OCI-LY7 (cell line): ENCODE measurements around the gene MSLN. TPM values are rescaled to one million over a fixed set of nuclear protein-coding genes. Genes with fewer than 3 reads are reported as not detected.

Experiments used
- BruUV-seq: library from RNA; stranded (reverse); fragments of 400-500 nt; replicated peaks from 2 replicates; lab custom pipeline; 2021; lab: Mats Ljungman, UMichigan
- CTCF ChIA-PET: fragments of 300-600 bp; sonication (Branson Sonifier 250); formaldehyde crosslinking; loops from one replicate; lab custom pipeline; 2022; ENCODE audit warnings: antibody characterized with exemption; ENCODE audit not compliant: unreplicated experiment; lab: Charles Lee
- POLR2A ChIA-PET: fragments of 300-600 bp; sonication (Branson Sonifier 250); formaldehyde crosslinking; loops from one replicate; lab custom pipeline; 2022; ENCODE audit warnings: antibody characterized with exemption; lab: Charles Lee
- DNase-seq: peaks from one replicate; pipeline ENCODE4 v3.0.0-alpha.2; 2015; ENCODE audit warnings: low spot score
- H2AFZ ChIP-seq: fragments of 200-600 bp; sonication (generic), shearing (Covaris generic); 2 replicates; pipeline ENCODE4 v1.6.1; 2014; ENCODE audit warnings: mild to moderate bottlenecking, antibody characterized with exemption, low read length, moderate library complexity
- H3K27ac ChIP-seq: fragments of 200-600 bp; sonication (generic); 2 replicates; pipeline ENCODE4 v1.5.1; 2014; ENCODE audit warnings: mixed run types, low read depth, mild to moderate bottlenecking, moderate library complexity, low read length, inconsistent platforms; ENCODE audit not compliant: poor library complexity, severe bottlenecking
- H3K36me3 ChIP-seq: fragments of 200-600 bp; sonication (generic); 2 replicates; pipeline ENCODE4 v1.6.1; 2014; ENCODE audit warnings: mild to moderate bottlenecking, antibody characterized with exemption, low read length, moderate library complexity, mixed read lengths; ENCODE audit not compliant: insufficient read depth
- H3K4me1 ChIP-seq: fragments of 200-600 bp; sonication (generic); 2 replicates; pipeline ENCODE4 v1.5.1; 2014; ENCODE audit warnings: mild to moderate bottlenecking, low read length; ENCODE audit not compliant: insufficient read depth, poor library complexity, severe bottlenecking
- H3K4me2 ChIP-seq: fragments of 200-600 bp; sonication (generic); 2 replicates; pipeline ENCODE4 v1.6.1; 2014; ENCODE audit warnings: mild to moderate bottlenecking, low read length
- H3K4me3 ChIP-seq: fragments of 200-600 bp; sonication (generic); 2 replicates; pipeline ENCODE4 v1.5.1; 2014; ENCODE audit warnings: mild to moderate bottlenecking, low read depth, low read length; ENCODE audit not compliant: poor library complexity, severe bottlenecking
- H3K79me2 ChIP-seq: fragments of 200-600 bp; sonication (generic); 2 replicates; pipeline ENCODE4 v1.6.1; 2016; ENCODE audit warnings: low read depth, mild to moderate bottlenecking, low read length, moderate library complexity, mixed read lengths; ENCODE audit not compliant: insufficient read depth
- H3K9me2 ChIP-seq: fragments of 200-600 bp; sonication (generic); 2 replicates; pipeline ENCODE4 v1.6.1; 2016; ENCODE audit warnings: mild to moderate bottlenecking, low read length, mixed read lengths; ENCODE audit not compliant: insufficient read depth
- H3K9me3 ChIP-seq: fragments of 200-600 bp; sonication (generic); 2 replicates; pipeline ENCODE4 v1.6.1; 2014; ENCODE audit warnings: mild to moderate bottlenecking, mixed run types, low read length, mixed read lengths
- H4K20me1 ChIP-seq: fragments of 200-600 bp; sonication (generic); 2 replicates; pipeline ENCODE4 v1.6.1; 2014; ENCODE audit warnings: mild to moderate bottlenecking, antibody characterized with exemption, low read length, moderate library complexity, mixed read lengths; ENCODE audit not compliant: insufficient read depth
- EZH2phosphoT487 ChIP-seq: fragments of 200-600 bp; sonication (generic); IDR thresholded peaks from 2 replicates; pipeline ENCODE4 v1.6.1; 2018; ENCODE audit warnings: low read depth, borderline replicate concordance, mild to moderate bottlenecking, mixed run types, antibody characterized with exemption, low read length, moderate library complexity, mixed read lengths
- intact Hi-C: fragments of 100-400 bp; cut with micrococcal nuclease; formaldehyde crosslinking; loops from one replicate; pipeline ENCODE4 v1.10.0; 2022; ENCODE audit not compliant: unreplicated experiment
- total RNA-seq, 2 experiments: library from RNA; depleted of rRNA in 1 of 2; stranded (reverse); fragments of >200 nt in 1 of 2; shearing (Covaris generic) in 1 of 2; gene quantifications; 2 replicates each; pipeline ENCODE4 v1.2.3, GENCODE V29; 2014 to 2022
- TF ChIP-seq, protein P1 (sequence below): fragments of 200-600 bp; sonication (generic); conservative IDR thresholded peaks from 2 replicates; pipeline ENCODE4 v1.5.1; 2014; ENCODE audit warnings: mild to moderate bottlenecking, antibody characterized with exemption, low read length, moderate library complexity, mixed read lengths

MSLN gene
- total RNA-seq, 2 experiments from 2014 or later: 0.13 to 0.44 TPM

GRCh38 chr16:714079-714478, 46.5 kb upstream of the MSLN start:
- CTCF ChIA-PET: no interaction called here
- no peaks in the 10 kb centered on the region for H3K9me2 ChIP-seq
- no peak overlapping the region for H3K4me3 ChIP-seq
- no peak overlapping the region for H3K27ac ChIP-seq
- BruUV-seq: no TSS peak
- H3K9me3 ChIP-seq: no peaks in the 10 kb centered on the region
- no peaks in the 10 kb centered on the region for H3K36me3 ChIP-seq
- no peak overlapping the region for H2AFZ ChIP-seq
- DNase-seq: no peak
- intact Hi-C loops: no loop called here
- H3K79me2 ChIP-seq: no peaks in the 10 kb centered on the region
- TF ChIP-seq, protein P1, sequence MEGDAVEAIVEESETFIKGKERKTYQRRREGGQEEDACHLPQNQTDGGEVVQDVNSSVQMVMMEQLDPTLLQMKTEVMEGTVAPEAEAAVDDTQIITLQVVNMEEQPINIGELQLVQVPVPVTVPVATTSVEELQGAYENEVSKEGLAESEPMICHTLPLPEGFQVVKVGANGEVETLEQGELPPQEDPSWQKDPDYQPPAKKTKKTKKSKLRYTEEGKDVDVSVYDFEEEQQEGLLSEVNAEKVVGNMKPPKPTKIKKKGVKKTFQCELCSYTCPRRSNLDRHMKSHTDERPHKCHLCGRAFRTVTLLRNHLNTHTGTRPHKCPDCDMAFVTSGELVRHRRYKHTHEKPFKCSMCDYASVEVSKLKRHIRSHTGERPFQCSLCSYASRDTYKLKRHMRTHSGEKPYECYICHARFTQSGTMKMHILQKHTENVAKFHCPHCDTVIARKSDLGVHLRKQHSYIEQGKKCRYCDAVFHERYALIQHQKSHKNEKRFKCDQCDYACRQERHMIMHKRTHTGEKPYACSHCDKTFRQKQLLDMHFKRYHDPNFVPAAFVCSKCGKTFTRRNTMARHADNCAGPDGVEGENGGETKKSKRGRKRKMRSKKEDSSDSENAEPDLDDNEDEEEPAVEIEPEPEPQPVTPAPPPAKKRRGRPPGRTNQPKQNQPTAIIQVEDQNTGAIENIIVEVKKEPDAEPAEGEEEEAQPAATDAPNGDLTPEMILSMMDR: no peak
- no peak for TF ChIP-seq EZH2phosphoT487
- peak overlapping the region; percentile 58; the same call in 1 of the 2 replicates for H3K4me2 ChIP-seq
- no peaks in the 10 kb centered on the region for H4K20me1 ChIP-seq
- POLR2A ChIA-PET: interaction anchor here (2.0 kb wide), 1 partner anchor 14 kb away, joined by 5 read pairs; no protein-coding TSS in a partner anchor
- H3K4me1 ChIP-seq: peaks cover 25% of the 10 kb centered on the region

DNA sequence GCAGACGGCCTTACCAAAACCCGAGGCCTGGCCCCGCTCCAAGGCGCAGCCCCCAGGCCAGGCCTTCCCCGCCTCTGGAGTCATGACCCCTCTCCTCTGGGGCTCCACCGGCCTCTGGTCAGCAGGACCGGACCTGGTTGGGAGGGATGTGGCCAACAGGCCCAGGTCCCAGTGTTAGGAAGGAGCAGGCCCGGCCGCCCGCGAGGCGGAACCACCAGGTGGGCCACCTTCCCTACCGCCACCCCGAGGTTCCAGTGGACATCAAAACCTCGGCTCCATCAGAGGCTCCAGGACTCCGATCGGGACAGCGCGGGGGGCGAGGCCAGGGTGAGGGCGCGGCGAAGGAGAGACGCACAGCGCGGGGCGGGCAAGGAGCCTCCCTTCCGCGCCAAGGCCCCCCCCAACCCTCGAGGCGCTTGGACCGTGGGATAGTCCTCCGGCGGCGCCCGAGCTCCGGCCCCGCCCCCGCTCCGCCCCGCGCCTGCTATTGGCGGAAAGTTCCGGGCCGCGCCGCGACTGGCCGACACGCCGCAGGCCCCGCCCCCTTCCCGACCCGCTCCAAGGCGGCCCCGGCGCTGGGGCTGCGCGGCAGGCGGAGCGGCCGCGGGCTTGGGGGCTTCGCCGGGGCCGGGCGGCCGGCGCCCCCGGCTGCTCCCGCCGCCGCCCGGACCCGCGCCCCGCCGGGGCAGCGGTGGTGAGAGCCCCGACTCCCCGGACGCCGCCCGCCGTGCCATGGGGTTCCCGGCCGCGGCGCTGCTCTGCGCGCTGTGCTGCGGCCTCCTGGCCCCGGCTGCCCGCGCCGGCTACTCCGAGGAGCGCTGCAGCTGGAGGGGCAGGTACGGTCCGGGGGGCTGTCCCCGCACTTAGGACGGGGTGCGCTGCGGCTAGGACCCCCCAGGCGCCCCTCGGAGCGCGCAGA, 45.7 kb upstream of the MSLN start, which contains the start of gene METRN:
Gene METRN, plus strand, starts transcription at position 561 of the 919 bp plus-strand sequence. Its CDS starts 172 bp downstream, at position 733.
- H4K20me1 ChIP-seq: no peaks in the 10 kb centered on the region
- DNase-seq: peak; percentile 89
- intact Hi-C loops: no loop called here
- no peaks in the 10 kb centered on the region for H3K36me3 ChIP-seq
- peaks cover 33% of the 10 kb centered on the region for H3K4me1 ChIP-seq
- no TSS peak for BruUV-seq
- TF ChIP-seq, protein P1: no peak
- TF ChIP-seq EZH2phosphoT487: no peak
- no peaks in the 10 kb centered on the region for H3K9me3 ChIP-seq
- peak within 1 kb of the TSS; percentile 69 for H3K4me2 ChIP-seq
- H3K9me2 ChIP-seq: no peaks in the 10 kb centered on the region
- H3K27ac ChIP-seq: no peak within 1 kb of the TSS
- no peak within 1 kb of the TSS for H2AFZ ChIP-seq
- peak within 1 kb of the TSS; percentile 65 for H3K4me3 ChIP-seq
- ChIA-PET CTCF (no interaction called here), POLR2A (interaction anchor here (0.5 to 2.0 kb wide), 4 partner anchors 13 to 997 kb away, joined by 3 to 8 read pairs (median 4); partner anchors contain the start of genes CHTF18 and RPUSD1)
- no peaks in the 10 kb centered on the region for H3K79me2 ChIP-seq
